ENCODE measurements around the gene RAP1A.
"Not testable (repeated sequence)": the region's sequence is repeated elsewhere in the genome, so short reads cannot be mapped to it uniquely, and the experiment has no call there.

Gene RAP1A

DNA sequence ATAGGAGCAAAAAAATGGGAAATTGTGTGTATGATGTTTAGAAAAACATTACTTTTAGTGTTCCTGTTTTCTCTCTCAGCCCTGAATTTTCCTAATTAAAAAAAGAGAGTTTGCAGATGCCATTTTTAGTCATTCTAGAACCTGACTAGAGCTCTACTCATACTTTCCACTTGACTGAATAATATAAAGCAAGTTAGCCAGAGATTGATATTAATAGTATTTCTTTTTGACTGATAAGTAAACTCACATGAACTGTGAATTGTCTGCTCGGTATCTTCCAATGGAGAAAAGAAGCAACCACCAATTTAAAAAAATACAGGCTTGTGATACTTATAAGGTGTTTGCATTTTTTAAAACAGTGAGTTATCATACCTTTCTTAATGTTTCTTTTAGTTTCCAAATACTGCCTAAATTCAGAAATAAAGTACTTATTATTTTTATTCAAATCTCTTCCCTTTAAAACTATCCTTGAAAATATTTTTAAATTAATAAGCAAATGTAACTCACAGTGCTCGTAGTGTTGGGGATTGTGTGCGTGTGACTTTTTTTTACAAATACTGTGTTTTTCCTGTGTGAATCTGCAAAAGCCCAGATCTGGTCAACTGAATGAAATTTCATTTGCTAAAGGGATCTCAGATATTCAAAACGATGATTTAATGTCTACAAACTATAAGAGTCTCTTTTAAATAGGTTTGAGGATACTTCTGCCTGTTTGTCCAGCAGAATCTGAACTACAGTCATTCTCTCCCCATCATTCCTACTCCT, 9.8 kb downstream of the RAP1A start:
- DNase-seq (ENCODE audit: low spot score in 2 of 2) (no peak), ATAC-seq (ENCODE audit: low read depth) (no peak)
- Mint-ChIP-seq H3K9me3 (no peaks in the 10 kb centered on the region), H3K27me3 (no peaks in the 10 kb centered on the region), H3K4me1 (peaks cover 48% of the 10 kb centered on the region), H3K4me3 (peak overlapping the region; percentile 32), H3K27ac (peak overlapping the region; percentile 15), H3K36me3 (peaks cover 2% of the 10 kb centered on the region)

DNA sequence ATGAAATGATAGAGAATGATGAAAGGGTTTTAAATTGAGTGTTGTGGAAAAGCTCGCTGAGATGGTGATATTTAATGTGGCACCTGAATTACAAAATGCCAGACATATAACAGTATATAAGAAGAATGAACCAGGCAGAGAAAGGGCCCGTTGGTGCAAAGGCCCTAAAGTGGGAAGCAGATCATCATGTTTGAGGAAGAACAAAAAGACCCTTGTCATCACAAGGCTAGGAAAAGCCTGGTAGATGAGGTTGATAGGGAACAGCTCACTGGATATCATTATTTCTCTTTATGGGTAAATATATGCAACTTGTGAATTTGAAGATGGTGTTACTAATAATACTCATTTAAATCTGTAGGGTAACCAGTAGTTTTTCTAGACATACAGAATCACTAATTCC, 11.0 kb downstream of the RAP1A start:
- no peak overlapping the region for H3K4me3 Mint-ChIP-seq
- H3K36me3 Mint-ChIP-seq: peaks cover 5% of the 10 kb centered on the region
- H3K27me3 Mint-ChIP-seq: no peaks in the 10 kb centered on the region
- no peak for ATAC-seq (ENCODE audit: low read depth)
- H3K4me1 Mint-ChIP-seq: peaks cover 51% of the 10 kb centered on the region
- H3K27ac Mint-ChIP-seq: peak overlapping the region; percentile 10
- no peak for DNase-seq (ENCODE audit: low spot score in 2 of 2)
- H3K9me3 Mint-ChIP-seq: no peaks in the 10 kb centered on the region

DNA sequence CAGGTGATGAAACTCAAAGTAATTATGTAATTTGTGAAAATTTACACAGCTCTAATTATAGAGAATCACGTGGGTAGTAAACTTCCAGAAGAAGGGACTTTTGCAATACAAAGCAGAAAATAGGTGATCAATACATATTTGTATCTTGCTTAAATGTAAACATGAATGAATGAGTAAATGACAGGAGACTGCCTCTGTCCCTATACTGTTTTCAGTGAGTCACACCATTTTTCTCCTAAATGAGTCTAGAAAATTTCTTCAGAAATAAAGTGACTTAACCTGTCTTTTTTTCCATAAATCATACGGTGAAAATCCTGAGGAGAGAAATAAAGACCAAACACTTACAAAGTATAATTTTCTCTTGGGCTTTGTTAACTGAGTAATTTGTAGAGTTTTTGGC, 11.9 kb downstream of the RAP1A start:
- peaks cover 7% of the 10 kb centered on the region for H3K36me3 Mint-ChIP-seq
- H3K27me3 Mint-ChIP-seq: no peaks in the 10 kb centered on the region
- H3K9me3 Mint-ChIP-seq: no peaks in the 10 kb centered on the region
- no peak for DNase-seq (ENCODE audit: low spot score in 2 of 2)
- no peak for ATAC-seq (ENCODE audit: low read depth)
- H3K27ac Mint-ChIP-seq: no peak overlapping the region
- H3K4me1 Mint-ChIP-seq: peaks cover 50% of the 10 kb centered on the region
- H3K4me3 Mint-ChIP-seq: no peak overlapping the region

DNA sequence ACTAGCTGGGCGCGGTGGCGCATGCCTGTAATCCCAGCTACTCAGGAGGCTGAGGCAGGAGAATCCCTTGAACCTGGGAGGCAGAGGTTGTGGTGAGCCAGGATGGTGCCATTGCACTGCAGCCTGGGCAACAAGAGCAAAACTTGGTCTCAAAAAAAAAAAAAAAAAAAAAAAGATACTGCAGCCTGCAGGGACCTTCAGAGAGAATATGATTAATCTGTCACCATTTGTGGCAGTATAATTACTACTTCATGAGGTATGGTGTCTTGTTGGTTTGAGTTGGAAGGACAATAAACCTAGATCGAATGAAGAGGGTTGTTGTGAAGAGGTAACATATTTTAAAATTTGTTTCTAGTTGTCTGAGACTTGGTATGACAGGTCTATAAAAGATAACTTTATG, 13.2 kb downstream of the RAP1A start:
- not testable (repeated sequence) for H3K9me3 Mint-ChIP-seq; DNase-seq (ENCODE audit: low spot score in 2 of 2); H3K27me3 Mint-ChIP-seq; H3K36me3 Mint-ChIP-seq; ATAC-seq (ENCODE audit: low read depth)
- Mint-ChIP-seq H3K27ac (peak overlapping the region; percentile 74), H3K4me1 (peaks cover 48% of the 10 kb centered on the region), H3K4me3 (peak overlapping the region; percentile 14)

DNA sequence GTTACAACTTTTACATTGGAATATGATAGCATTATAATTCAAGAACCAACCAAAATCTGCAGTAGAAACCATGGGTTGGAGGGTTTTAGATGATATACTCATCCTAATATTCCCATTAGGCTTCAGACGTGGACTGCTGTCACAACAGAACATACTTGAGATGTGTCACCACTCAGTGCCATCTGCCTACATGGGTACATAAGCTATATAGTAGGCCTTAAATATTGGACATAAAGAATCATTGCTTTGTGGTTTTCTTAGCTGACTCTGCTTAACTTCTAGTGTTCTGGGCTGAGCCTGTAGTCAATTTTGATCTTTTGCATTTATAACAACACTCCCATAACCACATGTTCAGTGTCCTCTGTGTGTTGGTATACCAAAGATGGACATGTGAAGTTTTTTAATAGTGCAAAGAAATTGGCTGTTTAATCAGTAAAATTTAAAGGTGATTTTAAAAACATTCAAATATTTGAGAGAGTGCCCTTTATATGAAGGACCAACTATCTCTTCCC, 14.2 kb downstream of the RAP1A start:
- Mint-ChIP-seq H3K36me3 (peaks cover 7% of the 10 kb centered on the region), H3K4me3 (no peak overlapping the region), H3K9me3 (no peaks in the 10 kb centered on the region), H3K4me1 (peaks cover 47% of the 10 kb centered on the region), H3K27ac (peak overlapping the region; percentile 35), H3K27me3 (no peaks in the 10 kb centered on the region)
- DNase-seq (ENCODE audit: low spot score in 2 of 2) (no peak), ATAC-seq (ENCODE audit: low read depth) (no peak)

DNA sequence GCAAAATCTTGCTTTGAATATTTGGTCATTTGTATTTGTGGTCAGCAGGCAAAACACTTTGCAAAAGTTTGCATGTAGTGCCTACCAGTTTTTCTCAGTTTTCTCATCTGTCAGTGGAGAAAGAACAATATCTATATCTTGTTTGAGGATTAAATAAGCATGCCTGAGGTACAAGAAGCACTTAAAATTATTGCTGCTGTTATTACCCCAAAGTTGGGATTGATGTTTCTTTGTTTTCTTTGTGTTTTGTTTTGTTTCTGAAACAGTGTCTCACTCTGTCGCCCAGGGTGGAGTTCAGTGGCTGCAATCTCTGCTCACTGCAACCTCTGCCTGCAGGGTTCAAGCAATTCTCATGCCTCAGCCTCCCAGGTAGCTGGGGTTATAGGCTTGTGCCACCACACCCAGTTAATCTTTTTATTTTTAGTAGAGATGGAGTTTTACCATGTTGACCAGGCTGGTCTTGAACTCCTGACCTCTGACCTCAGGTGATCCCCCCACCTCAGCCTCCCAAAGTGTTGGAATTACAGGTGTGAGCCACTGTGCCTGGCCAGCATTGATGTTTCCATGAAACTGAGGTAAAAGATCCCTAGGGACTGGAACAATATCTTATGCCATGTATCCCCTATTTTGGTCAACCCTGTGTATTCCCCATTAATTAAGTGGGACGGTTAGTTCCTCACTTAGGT, 15.9 kb downstream of the RAP1A start:
- H3K4me1 Mint-ChIP-seq: peaks cover 44% of the 10 kb centered on the region
- H3K27ac Mint-ChIP-seq: peak overlapping the region; percentile 31
- H3K27me3 Mint-ChIP-seq: no peaks in the 10 kb centered on the region
- H3K4me3 Mint-ChIP-seq: peak overlapping the region; percentile 5
- ATAC-seq (ENCODE audit: low read depth) (no peak), DNase-seq (ENCODE audit: low spot score in 2 of 2) (no peak)
- peaks cover 7% of the 10 kb centered on the region for H3K36me3 Mint-ChIP-seq
- H3K9me3 Mint-ChIP-seq: no peaks in the 10 kb centered on the region

DNA sequence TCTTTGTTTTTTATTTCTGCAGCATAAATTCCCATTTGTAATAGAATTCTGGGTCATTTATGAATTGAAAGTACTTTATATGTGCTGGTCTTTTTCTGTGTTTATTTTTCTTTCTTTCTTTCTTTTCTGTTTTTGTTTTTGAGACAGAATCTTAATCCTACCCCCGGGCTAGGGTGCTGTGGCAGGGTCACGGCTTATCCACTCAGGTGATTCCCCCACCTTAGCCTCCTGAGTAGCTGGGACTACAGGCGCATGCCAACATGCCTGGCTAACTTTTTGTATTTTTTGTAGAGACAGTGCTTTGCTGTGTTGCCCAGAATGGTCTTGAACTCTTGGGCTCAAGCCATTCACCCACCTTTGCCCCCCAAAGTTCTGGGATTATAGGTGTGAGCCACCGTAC, 18.7 kb downstream of the RAP1A start:
- H3K4me1 Mint-ChIP-seq: peaks cover 33% of the 10 kb centered on the region

DNA sequence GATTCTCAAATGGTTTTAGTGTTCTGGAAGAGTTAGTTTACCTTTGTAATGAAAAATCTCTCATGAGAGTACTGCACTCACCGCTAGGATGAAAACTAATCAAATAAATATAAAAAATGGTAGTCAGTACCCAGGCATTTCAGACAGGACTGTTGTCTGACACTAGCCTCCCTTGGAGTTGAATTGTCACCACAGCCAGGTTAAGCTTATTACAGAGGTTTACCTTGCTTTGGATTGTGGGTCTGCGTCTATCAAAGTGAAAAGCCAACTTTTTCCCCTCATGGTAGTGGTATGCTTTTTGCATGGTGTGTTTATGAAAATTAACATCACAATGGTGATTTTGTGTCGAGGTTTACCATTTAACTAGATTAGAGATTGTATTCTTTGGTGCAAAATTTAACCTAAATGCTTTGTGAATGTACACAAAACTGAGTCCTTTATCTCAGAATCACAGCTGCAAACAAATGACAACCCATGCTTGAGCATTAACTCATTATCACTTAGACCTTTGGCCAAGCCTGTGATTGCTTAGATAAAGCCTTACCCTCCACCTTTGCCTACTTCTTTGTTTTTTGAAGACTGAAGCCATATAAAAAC, 20.1 kb downstream of the RAP1A start:
- H3K36me3 Mint-ChIP-seq: peaks cover 8% of the 10 kb centered on the region
- no peaks in the 10 kb centered on the region for H3K9me3 Mint-ChIP-seq
- H3K27me3 Mint-ChIP-seq: no peaks in the 10 kb centered on the region
- H3K27ac Mint-ChIP-seq: peak overlapping the region; percentile 35
- DNase-seq (ENCODE audit: low spot score in 2 of 2): no peak
- no peak overlapping the region for H3K4me3 Mint-ChIP-seq
- H3K4me1 Mint-ChIP-seq: peaks cover 35% of the 10 kb centered on the region
- ATAC-seq (ENCODE audit: low read depth): no peak

More for the DNA sequence above, 18.7 kb downstream of the RAP1A start:
- H3K9me3 Mint-ChIP-seq: no peaks in the 10 kb centered on the region
- H3K36me3 Mint-ChIP-seq: peaks cover 6% of the 10 kb centered on the region
- peak overlapping the region; percentile 26 for H3K27ac Mint-ChIP-seq
- peak; percentile 53 for ATAC-seq (ENCODE audit: low read depth)
- DNase-seq (ENCODE audit: low spot score in 2 of 2): no peak
- H3K27me3 Mint-ChIP-seq: no peaks in the 10 kb centered on the region
- peak overlapping the region; percentile 53 for H3K4me3 Mint-ChIP-seq

DNA sequence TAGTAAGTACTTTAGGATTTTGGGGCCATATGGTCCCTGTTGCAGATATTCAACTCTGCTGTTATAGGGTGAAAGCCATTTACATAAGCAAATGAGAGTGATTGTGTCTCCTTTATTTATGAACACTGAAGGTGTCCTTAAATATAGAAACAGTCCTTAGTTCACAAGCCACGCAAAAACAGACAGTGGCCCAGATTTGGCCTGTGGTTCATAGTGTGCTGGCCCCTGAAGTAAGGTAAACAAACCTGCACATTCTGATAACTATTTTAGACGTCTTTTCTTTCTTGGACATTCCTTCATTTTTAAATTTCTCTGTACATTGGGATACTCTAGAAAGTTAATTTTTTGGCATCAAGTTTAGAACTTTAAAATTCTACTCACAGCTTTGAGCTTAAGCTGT, 23.5 kb downstream of the RAP1A start:
- no peaks in the 10 kb centered on the region for H3K9me3 Mint-ChIP-seq
- peaks cover 38% of the 10 kb centered on the region for H3K4me1 Mint-ChIP-seq

DNA sequence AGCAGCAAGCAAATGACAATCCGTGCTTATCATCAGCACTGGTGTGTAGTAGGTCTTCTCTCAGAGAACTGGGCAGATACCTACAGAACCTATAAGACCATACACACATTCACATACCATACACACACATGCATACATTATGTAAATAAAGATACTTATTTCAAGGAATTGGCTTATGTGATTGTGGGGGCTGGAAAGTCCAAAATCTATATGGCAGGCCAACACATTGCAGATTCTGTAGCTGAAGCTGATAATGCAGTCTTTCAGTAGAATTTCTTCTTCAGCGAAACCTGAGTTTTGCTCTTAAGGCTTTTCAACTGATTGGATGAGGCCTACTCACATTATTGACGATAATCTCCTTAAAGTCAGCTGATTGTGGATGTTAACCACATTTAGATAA, 24.1 kb downstream of the RAP1A start:
- Mint-ChIP-seq H3K36me3 (peaks cover 14% of the 10 kb centered on the region), H3K9me3 (no peaks in the 10 kb centered on the region), H3K27me3 (no peaks in the 10 kb centered on the region), H3K4me3 (no peak overlapping the region), H3K27ac (no peak overlapping the region), H3K4me1 (peaks cover 41% of the 10 kb centered on the region)
- DNase-seq (ENCODE audit: low spot score in 2 of 2): no peak
- no peak for ATAC-seq (ENCODE audit: low read depth)

More for the DNA sequence above, 23.5 kb downstream of the RAP1A start:
- Mint-ChIP-seq H3K36me3 (peaks cover 10% of the 10 kb centered on the region), H3K27me3 (no peaks in the 10 kb centered on the region), H3K4me3 (no peak overlapping the region), H3K27ac (no peak overlapping the region)
- no peak for ATAC-seq (ENCODE audit: low read depth)
- no peak for DNase-seq (ENCODE audit: low spot score in 2 of 2)

DNA sequence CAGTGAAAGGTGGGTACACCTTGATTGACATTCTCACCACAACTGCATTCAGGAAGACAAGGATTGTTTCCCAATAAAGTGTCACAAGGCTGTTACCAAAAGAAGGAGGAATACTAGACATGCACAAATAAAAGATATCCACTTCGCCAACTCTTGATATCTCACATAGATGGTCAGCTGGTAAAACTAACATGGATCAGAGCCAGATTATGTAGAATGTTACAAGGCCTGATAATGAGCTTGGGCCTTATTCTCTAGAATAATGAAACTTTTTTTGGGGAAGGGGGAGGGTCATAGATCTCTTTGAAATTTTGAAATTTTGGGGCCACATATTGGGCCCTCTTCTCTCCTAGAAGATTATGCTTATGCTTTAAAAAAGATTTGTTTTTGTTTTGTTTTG, 24.9 kb downstream of the RAP1A start:
- no peak overlapping the region for H3K4me3 Mint-ChIP-seq
- no peak for DNase-seq (ENCODE audit: low spot score in 2 of 2)
- peak overlapping the region; percentile 75 for H3K27ac Mint-ChIP-seq
- H3K4me1 Mint-ChIP-seq: peaks cover 43% of the 10 kb centered on the region
- no peaks in the 10 kb centered on the region for H3K27me3 Mint-ChIP-seq
- ATAC-seq (ENCODE audit: low read depth): no peak
- H3K9me3 Mint-ChIP-seq: no peaks in the 10 kb centered on the region
- peaks cover 19% of the 10 kb centered on the region for H3K36me3 Mint-ChIP-seq

DNA sequence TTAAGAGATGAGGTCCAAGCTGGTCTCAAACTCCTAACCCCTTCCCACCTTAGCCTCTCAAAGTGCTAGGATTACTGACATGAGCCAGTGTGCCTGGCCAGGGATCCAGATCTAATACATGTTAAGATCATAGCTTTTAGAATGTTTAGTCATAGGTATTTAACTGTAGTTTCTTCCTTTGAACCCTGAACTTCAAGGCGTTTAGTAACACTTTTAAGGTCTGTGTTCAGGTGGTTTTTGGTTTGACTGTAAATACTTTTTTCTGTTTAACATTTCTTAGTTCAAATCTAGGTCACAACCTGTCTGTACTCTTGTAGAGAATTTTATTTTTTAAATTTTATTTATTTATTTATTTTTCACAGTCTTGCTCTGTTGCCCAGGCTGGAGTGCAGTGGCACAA, 28.1 kb downstream of the RAP1A start:
- peaks cover 25% of the 10 kb centered on the region for H3K36me3 Mint-ChIP-seq
- H3K27me3 Mint-ChIP-seq: no peaks in the 10 kb centered on the region
- DNase-seq (ENCODE audit: low spot score in 2 of 2) (no peak), ATAC-seq (ENCODE audit: low read depth) (no peak)
- H3K27ac Mint-ChIP-seq: peak overlapping the region; percentile 90
- H3K9me3 Mint-ChIP-seq: no peaks in the 10 kb centered on the region
- H3K4me1 Mint-ChIP-seq: peaks cover 39% of the 10 kb centered on the region
- no peak overlapping the region for H3K4me3 Mint-ChIP-seq

DNA sequence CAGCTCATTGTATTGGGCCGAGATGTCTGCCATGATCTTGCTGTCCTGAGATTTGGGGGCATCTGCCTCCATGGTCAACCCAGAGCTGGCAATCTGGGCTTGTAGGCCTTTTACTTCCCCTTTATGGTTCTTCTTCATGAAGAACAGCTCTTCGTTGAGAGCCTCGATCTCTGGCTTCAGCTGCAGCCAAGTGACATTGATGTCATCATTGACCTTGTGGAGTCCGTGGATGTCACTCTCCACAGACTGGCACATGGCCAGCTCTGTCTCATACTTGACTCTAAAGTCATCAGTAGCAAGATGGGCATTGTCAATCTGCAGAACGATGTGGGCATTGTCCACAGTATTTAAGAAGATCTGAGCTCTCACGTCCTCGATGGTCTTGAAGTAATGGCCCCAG, 29.2 kb downstream of the RAP1A start:
- DNase-seq (ENCODE audit: low spot score in 2 of 2) (no peak), ATAC-seq (ENCODE audit: low read depth) (no peak)
- Mint-ChIP-seq H3K27ac (peak overlapping the region; percentile 90), H3K4me3 (no peak overlapping the region), H3K9me3 (no peaks in the 10 kb centered on the region), H3K4me1 (peaks cover 46% of the 10 kb centered on the region), H3K27me3 (no peaks in the 10 kb centered on the region), H3K36me3 (peaks cover 22% of the 10 kb centered on the region)

DNA sequence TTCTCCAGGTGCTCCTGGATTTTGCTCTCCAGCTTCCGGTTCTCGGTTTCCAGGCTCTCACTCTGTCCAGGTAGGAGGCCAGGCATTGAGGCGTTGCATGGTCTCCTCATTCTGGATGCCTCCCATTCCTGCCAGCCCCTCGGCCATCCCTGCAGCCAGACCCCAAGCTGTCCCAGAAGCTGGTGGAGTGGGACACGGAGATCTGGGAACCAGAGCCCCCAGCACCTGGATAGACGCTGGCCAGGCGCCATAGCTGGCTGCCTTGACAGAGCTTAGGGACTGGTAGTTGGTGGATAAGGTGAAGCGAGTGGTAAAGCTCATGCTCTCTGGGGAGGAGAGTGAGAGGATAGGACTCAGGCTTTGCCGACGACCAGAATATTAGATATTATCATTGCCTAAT, 29.6 kb downstream of the RAP1A start:
- H3K4me1 Mint-ChIP-seq: peaks cover 46% of the 10 kb centered on the region
- ATAC-seq (ENCODE audit: low read depth) (no peak), DNase-seq (ENCODE audit: low spot score in 2 of 2) (no peak)
- peaks cover 22% of the 10 kb centered on the region for H3K36me3 Mint-ChIP-seq
- H3K27ac Mint-ChIP-seq: peak overlapping the region; percentile 90
- H3K9me3 Mint-ChIP-seq: no peaks in the 10 kb centered on the region
- H3K27me3 Mint-ChIP-seq: no peaks in the 10 kb centered on the region
- H3K4me3 Mint-ChIP-seq: no peak overlapping the region
